Astrocyte of the cerebellum (primary cell): ENCODE data around the gene SULT1A1.

Experiments
- DNase-seq: peaks from one replicate; pipeline ENCODE4 v3.0.0-alpha.2; 2011; ENCODE audit warnings: low read depth
- H3K4me3 ChIP-seq: 2 replicates; pipeline ENCODE4 v1.5.1; 2011; ENCODE audit warnings: mild to moderate bottlenecking, low read depth, low read length, moderate library complexity
- in situ Hi-C: cut with HindIII; loops from 2 replicates; pipeline ENCODE4 v1.10.0; 2017; ENCODE audit warnings: low sequenced_read_pairs
- TF ChIP-seq, protein P1 (sequence below): IDR thresholded peaks from 2 replicates; pipeline ENCODE4 v1.5.1; 2012; ENCODE audit warnings: low read length, low read depth, moderate library complexity, mild to moderate bottlenecking; ENCODE audit errors: missing control alignments

Gene SULT1A1

DNA sequence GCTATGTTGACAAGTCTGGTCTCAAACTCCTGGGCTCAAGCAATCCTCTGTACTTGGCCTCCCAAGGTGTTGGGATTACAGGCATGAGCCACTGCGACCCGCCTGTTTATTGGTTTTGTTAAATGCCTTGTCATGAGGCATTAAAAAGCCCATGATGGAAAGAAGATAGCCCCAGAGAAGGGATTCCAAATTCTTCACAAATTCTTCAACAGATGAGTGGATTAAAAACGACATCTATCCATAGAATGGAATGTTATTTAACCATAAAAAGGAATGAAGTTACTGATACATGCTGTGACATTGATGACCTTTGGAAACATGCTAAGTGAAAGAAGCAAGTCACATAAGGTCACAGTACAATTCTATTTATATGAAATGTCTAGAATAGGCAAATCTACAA is 51.4 kb downstream of the SULT1A1 start:
- H3K4me3 ChIP-seq = no peak overlapping the region
- in situ Hi-C loops = no loop called here
- TF ChIP-seq, protein P1, sequence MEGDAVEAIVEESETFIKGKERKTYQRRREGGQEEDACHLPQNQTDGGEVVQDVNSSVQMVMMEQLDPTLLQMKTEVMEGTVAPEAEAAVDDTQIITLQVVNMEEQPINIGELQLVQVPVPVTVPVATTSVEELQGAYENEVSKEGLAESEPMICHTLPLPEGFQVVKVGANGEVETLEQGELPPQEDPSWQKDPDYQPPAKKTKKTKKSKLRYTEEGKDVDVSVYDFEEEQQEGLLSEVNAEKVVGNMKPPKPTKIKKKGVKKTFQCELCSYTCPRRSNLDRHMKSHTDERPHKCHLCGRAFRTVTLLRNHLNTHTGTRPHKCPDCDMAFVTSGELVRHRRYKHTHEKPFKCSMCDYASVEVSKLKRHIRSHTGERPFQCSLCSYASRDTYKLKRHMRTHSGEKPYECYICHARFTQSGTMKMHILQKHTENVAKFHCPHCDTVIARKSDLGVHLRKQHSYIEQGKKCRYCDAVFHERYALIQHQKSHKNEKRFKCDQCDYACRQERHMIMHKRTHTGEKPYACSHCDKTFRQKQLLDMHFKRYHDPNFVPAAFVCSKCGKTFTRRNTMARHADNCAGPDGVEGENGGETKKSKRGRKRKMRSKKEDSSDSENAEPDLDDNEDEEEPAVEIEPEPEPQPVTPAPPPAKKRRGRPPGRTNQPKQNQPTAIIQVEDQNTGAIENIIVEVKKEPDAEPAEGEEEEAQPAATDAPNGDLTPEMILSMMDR = no peak
- DNase-seq = no peak

DNA sequence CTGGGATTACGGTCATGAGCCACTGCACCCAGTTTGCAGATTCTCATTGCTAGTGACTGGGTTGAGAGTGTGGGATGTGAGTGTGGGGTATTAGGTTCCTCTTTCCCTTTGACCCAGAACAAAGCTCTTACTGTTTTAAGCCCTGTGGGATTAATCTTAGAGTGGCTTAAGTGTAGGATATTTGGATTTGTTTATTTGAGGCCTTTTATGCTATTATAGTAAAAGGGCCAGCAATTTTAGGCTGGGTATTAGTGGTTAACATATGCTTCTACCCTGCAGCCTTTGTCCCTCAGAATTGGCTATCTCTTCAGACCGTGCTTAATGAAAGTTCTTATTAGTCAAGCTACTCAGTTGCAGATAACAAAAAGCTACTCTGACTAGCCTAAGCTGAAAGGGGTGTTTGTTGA is 52.9 kb downstream of the SULT1A1 start:
- TF ChIP-seq, protein P1 = no peak
- H3K4me3 ChIP-seq = no peak overlapping the region
- in situ Hi-C loops = no loop called here
- DNase-seq = no peak

DNA sequence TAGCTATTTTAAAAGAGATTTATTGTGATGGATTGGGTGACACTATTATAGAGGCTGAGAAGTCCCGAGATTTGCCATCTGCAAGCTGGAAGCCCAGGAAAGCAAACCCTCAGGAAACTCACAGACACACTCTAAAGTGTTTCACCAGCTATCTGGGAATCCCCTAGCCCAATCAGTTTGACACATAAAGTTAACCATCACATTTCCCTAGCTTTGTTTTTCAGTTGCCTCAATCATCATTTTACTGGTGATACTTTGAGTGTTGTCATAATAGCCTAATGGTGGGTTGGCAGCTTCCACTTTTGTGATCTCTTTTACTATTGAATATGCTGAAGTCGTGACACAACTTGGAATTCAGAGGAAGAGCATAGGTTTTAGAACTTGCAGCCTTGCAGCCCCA is 54.3 kb downstream of the SULT1A1 start:
- H3K4me3 ChIP-seq = no peak overlapping the region
- DNase-seq = no peak
- in situ Hi-C loops = no loop called here
- TF ChIP-seq, protein P1 = no peak
